HUES6 (cell line): ENCODE data around the gene HOXC4.

Source experiments
- H3K27ac ChIP-seq: 2 replicates; pipeline ENCODE4 v1.7.0; 2013; ENCODE audit warnings: low read depth, mild to moderate bottlenecking, low read length, inconsistent platforms
- H3K27me3 ChIP-seq: 2 replicates; pipeline ENCODE4 v1.6.1; 2013; ENCODE audit warnings: low read length; ENCODE audit not compliant: control insufficient read depth, insufficient read depth
- H3K36me3 ChIP-seq: 2 replicates; pipeline ENCODE4 v1.6.1; 2013; ENCODE audit warnings: low read length; ENCODE audit not compliant: control insufficient read depth, insufficient read depth
- H3K4me1 ChIP-seq: 2 replicates; pipeline ENCODE4 v1.6.1; 2013; ENCODE audit warnings: low read length; ENCODE audit not compliant: control insufficient read depth, insufficient read depth
- H3K4me3 ChIP-seq: 2 replicates; pipeline ENCODE4 v1.5.1; 2013; ENCODE audit warnings: low read depth, low read length
- H3K9ac ChIP-seq: one replicate; pipeline ENCODE4 v1.6.1; 2013; ENCODE audit warnings: mild to moderate bottlenecking, low read length
- H3K9me3 ChIP-seq: 2 replicates; pipeline ENCODE4 v1.6.1; 2013; ENCODE audit warnings: low read depth, low read length; ENCODE audit not compliant: control insufficient read depth, insufficient read depth

The HOXC4 gene

GRCh38 chr12:54045868-54046521 lies 7.6 kb upstream of the HOXC4 start:
- H3K9ac ChIP-seq, result peak overlapping the region; percentile 49
- no peaks in the 10 kb centered on the region for H3K36me3 ChIP-seq
- H3K27me3 ChIP-seq, result peaks cover 100% of the 10 kb centered on the region
- H3K27ac ChIP-seq, result no peak overlapping the region
- peaks cover 14% of the 10 kb centered on the region for H3K4me1 ChIP-seq
- no peaks in the 10 kb centered on the region for H3K9me3 ChIP-seq
- no peak overlapping the region for H3K4me3 ChIP-seq

GRCh38 chr12:54046809-54047159 lies 6.9 kb upstream of the HOXC4 start:
- Histone ChIP-seq H3K9ac (peak overlapping the region; percentile 71), H3K27me3 (peaks cover 100% of the 10 kb centered on the region), H3K4me3 (peak overlapping the region; percentile 21; the same call in 1 of the 2 replicates), H3K9me3 (no peaks in the 10 kb centered on the region), H3K27ac (no peak overlapping the region), H3K4me1 (peaks cover 20% of the 10 kb centered on the region), H3K36me3 (no peaks in the 10 kb centered on the region)

GRCh38 chr12:54047160-54047963 lies 6.3 kb upstream of the HOXC4 start:
- H3K4me1 ChIP-seq, result peaks cover 25% of the 10 kb centered on the region
- H3K27ac ChIP-seq, result no peak overlapping the region
- peaks cover 100% of the 10 kb centered on the region for H3K27me3 ChIP-seq
- no peaks in the 10 kb centered on the region for H3K9me3 ChIP-seq
- no peaks in the 10 kb centered on the region for H3K36me3 ChIP-seq
- peak overlapping the region; percentile 21; the same call in 1 of the 2 replicates for H3K4me3 ChIP-seq
- H3K9ac ChIP-seq, result peak overlapping the region; percentile 71

GRCh38 chr12:54047964-54048303 lies 5.7 kb upstream of the HOXC4 start:
- peaks cover 30% of the 10 kb centered on the region for H3K4me1 ChIP-seq
- H3K9ac ChIP-seq, result peak overlapping the region; percentile 71
- H3K4me3 ChIP-seq, result no peak overlapping the region; the same call in 1 of the 2 replicates
- H3K27ac ChIP-seq, result no peak overlapping the region
- H3K9me3 ChIP-seq, result no peaks in the 10 kb centered on the region
- no peaks in the 10 kb centered on the region for H3K36me3 ChIP-seq
- H3K27me3 ChIP-seq, result peaks cover 100% of the 10 kb centered on the region

- Histone ChIP-seq H3K27me3 (peaks cover 100% of the 10 kb centered on the region), H3K4me1 (peaks cover 33% of the 10 kb centered on the region), H3K36me3 (no peaks in the 10 kb centered on the region), H3K9ac (no peak overlapping the region), H3K9me3 (no peaks in the 10 kb centered on the region), H3K27ac (no peak overlapping the region), H3K4me3 (no peak overlapping the region)
Observed at GRCh38 chr12:54048406-54049093, 5.1 kb upstream of the HOXC4 start.

- Histone ChIP-seq H3K4me3 (no peak overlapping the region), H3K9me3 (no peaks in the 10 kb centered on the region), H3K27me3 (peaks cover 100% of the 10 kb centered on the region), H3K9ac (no peak overlapping the region), H3K4me1 (peaks cover 37% of the 10 kb centered on the region), H3K27ac (no peak overlapping the region), H3K36me3 (no peaks in the 10 kb centered on the region)
Observed at GRCh38 chr12:54049108-54049507, 4.5 kb upstream of the HOXC4 start.

GRCh38 chr12:54050482-54050810 lies 3.2 kb upstream of the HOXC4 start:
- H3K4me1 ChIP-seq, result peaks cover 41% of the 10 kb centered on the region
- H3K27me3 ChIP-seq, result peaks cover 99% of the 10 kb centered on the region
- no peak overlapping the region for H3K4me3 ChIP-seq
- no peaks in the 10 kb centered on the region for H3K9me3 ChIP-seq
- no peak overlapping the region for H3K27ac ChIP-seq
- no peaks in the 10 kb centered on the region for H3K36me3 ChIP-seq
- no peak overlapping the region for H3K9ac ChIP-seq

GRCh38 chr12:54051026-54051842 lies 2.4 kb upstream of the HOXC4 start:
- no peak overlapping the region for H3K4me3 ChIP-seq
- no peaks in the 10 kb centered on the region for H3K36me3 ChIP-seq
- H3K9me3 ChIP-seq, result no peaks in the 10 kb centered on the region
- H3K27ac ChIP-seq, result no peak overlapping the region
- H3K27me3 ChIP-seq, result peaks cover 99% of the 10 kb centered on the region
- peaks cover 46% of the 10 kb centered on the region for H3K4me1 ChIP-seq
- H3K9ac ChIP-seq, result peak overlapping the region; percentile 15

GRCh38 chr12:54051874-54052437 lies 1.7 kb upstream of the HOXC4 start:
- Histone ChIP-seq H3K9me3 (no peaks in the 10 kb centered on the region), H3K36me3 (no peaks in the 10 kb centered on the region), H3K4me1 (peaks cover 43% of the 10 kb centered on the region), H3K4me3 (peak overlapping the region; percentile 49; the same call in 1 of the 2 replicates), H3K9ac (peak overlapping the region; percentile 15), H3K27ac (no peak overlapping the region), H3K27me3 (peaks cover 99% of the 10 kb centered on the region)

GRCh38 chr12:54052438-54053002 lies 1.1 kb upstream of the HOXC4 start:
- peak overlapping the region; percentile 49 for H3K4me3 ChIP-seq
- H3K9ac ChIP-seq, result peak overlapping the region; percentile 16
- peaks cover 99% of the 10 kb centered on the region for H3K27me3 ChIP-seq
- H3K27ac ChIP-seq, result no peak overlapping the region
- H3K36me3 ChIP-seq, result no peaks in the 10 kb centered on the region
- H3K4me1 ChIP-seq, result peaks cover 45% of the 10 kb centered on the region
- H3K9me3 ChIP-seq, result no peaks in the 10 kb centered on the region
